ENCODE results near the gene MGARP. TPM values are rescaled to one million over a fixed set of nuclear protein-coding genes. Genes with fewer than 3 reads are reported as not detected.

Gene MGARP
- total and polyA plus RNA-seq, 9 of the 15 experiments (the other 6 are each of a cell fraction or from before 2014, with no cell fraction given), result 0.11 to 0.45 (median 0.23) TPM; not detected in 4

DNA sequence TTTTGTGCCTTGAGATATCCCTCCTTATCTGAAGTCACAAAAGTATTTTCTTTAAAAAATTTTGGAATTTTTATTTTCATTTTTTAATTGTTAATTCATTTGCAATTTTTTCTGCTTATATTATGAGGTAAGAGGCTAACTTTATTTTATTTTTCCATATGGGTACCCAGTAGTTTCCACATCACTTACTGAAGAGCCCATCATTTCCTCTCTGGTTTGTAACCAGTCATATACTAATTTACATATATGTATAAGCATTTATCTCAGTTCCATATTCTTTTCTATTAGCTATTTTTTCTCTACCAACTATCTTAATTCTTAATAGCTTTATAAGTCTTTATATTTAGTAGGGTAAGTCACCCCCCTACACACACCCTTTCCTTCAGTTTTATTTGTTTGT is 27.0 kb downstream of the MGARP start:
- no TSS peak for BruUV-seq (replicated peaks)
- H3K27ac ChIP-seq (ENCODE audit: extremely low read depth, low read depth, low read length), result no peak overlapping the region
- ATAC-seq (no peak), FAIRE-seq (no peak), DNase-seq (ENCODE audit: extremely low read depth in 1 of 4, low spot score in 3 of 4) (no peak)
- H3K4me1 ChIP-seq (replicated peaks in 1 of 2; ENCODE audit: control insufficient read depth in 2 of 2, insufficient read depth in 2 of 2, low read length in 2 of 2), result no peaks in the 10 kb centered on the region
- H3K9ac ChIP-seq (ENCODE audit: insufficient read depth in 1 of 2, low read depth in 2 of 2, low read length in 2 of 2), result no peak overlapping the region
- no peaks in the 10 kb centered on the region for H3K9me1 ChIP-seq (ENCODE audit: control insufficient read depth, insufficient read depth, low read length)
- POLR2A ChIA-PET, result no interaction called here
- CTCF ChIA-PET (ENCODE audit: low intra/inter-chr PET ratio), result no interaction called here
- H3K4me2 ChIP-seq (ENCODE audit: insufficient read depth, low read length), result no peak overlapping the region
- in situ Hi-C loops (cut with MboI), result no loop called here
- TF ChIP-seq SMARCA4 (IDR thresholded peaks at IDR 0.05), result no peak
- no peak for TF ChIP-seq ETV6 (IDR thresholded peaks at IDR 0.05; ENCODE audit: borderline replicate concordance in 1 of 2, low read depth in 2 of 2, low read length in 1 of 2)
- TF ChIP-seq ETV6 (CRISPR knock-in tag; IDR thresholded peaks at IDR 0.05; ENCODE audit: borderline replicate concordance), result no peak
- TF ChIP-seq HSF4 (CRISPR knock-in tag; IDR thresholded peaks at IDR 0.05; ENCODE audit: borderline replicate concordance), result no peak
- no peak for TF ChIP-seq EZH2 (IDR thresholded peaks at IDR 0.05; ENCODE audit: borderline replicate concordance, low read depth, low read length)
- TF ChIP-seq ARHGAP35 (IDR thresholded peaks at IDR 0.05; ENCODE audit: partially characterized antibody), result no peak
- no peak for TF ChIP-seq MYC (IDR thresholded peaks at IDR 0.05; ENCODE audit: low read depth, low read length)
- no peak for TF ChIP-seq MYC (CRISPR knock-in tag; IDR thresholded peaks at IDR 0.05; ENCODE audit: borderline replicate concordance, low read depth)
- no peak for TF ChIP-seq CHD4 (IDR thresholded peaks at IDR 0.05; ENCODE audit: insufficient read depth, insufficient replicate concordance, low read depth, low read length, poor library complexity, severe bottlenecking)
- TF ChIP-seq, protein P1, sequence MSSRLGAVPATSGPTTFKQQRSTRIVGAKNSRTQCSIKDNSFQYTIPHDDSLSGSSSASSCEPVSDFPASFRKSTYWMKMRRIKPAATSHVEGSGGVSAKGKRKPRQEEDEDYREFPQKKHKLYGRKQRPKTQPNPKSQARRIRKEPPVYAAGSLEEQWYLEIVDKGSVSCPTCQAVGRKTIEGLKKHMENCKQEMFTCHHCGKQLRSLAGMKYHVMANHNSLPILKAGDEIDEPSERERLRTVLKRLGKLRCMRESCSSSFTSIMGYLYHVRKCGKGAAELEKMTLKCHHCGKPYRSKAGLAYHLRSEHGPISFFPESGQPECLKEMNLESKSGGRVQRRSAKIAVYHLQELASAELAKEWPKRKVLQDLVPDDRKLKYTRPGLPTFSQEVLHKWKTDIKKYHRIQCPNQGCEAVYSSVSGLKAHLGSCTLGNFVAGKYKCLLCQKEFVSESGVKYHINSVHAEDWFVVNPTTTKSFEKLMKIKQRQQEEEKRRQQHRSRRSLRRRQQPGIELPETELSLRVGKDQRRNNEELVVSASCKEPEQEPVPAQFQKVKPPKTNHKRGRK (tag; IDR thresholded peaks at IDR 0.05), result no peak
- no peak for TF ChIP-seq KLF16 (IDR thresholded peaks at IDR 0.05)
- TF ChIP-seq EWSR1 (IDR thresholded peaks at IDR 0.05; ENCODE audit: borderline replicate concordance, low read depth, partially characterized antibody), result no peak
- no peak for TF ChIP-seq EP400 (IDR thresholded peaks at IDR 0.05)
- TF ChIP-seq, protein P2, sequence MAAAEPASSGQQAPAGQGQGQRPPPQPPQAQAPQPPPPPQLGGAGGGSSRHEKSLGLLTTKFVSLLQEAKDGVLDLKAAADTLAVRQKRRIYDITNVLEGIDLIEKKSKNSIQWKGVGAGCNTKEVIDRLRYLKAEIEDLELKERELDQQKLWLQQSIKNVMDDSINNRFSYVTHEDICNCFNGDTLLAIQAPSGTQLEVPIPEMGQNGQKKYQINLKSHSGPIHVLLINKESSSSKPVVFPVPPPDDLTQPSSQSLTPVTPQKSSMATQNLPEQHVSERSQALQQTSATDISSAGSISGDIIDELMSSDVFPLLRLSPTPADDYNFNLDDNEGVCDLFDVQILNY (CRISPR knock-in tag; IDR thresholded peaks at IDR 0.05), result no peak
- TF ChIP-seq ESRRA (IDR thresholded peaks at IDR 0.05; ENCODE audit: borderline replicate concordance, low read depth), result no peak
- no peak for TF ChIP-seq ZBTB1 (CRISPR knock-in tag; IDR thresholded peaks at IDR 0.05; ENCODE audit: borderline replicate concordance, low read depth)
- no peak overlapping the region for H3K4me3 ChIP-seq
- no peaks in the 10 kb centered on the region for H4K20me1 ChIP-seq (replicated peaks; ENCODE audit: control insufficient read depth, insufficient read depth, low read length)
- H2AFZ ChIP-seq (ENCODE audit: low read depth, low read length), result no peak overlapping the region
- no peaks in the 10 kb centered on the region for H3K36me3 ChIP-seq (ENCODE audit: control insufficient read depth, insufficient read depth, low read length)
- H3K27me3 ChIP-seq (ENCODE audit: control insufficient read depth in 2 of 2, insufficient read depth in 2 of 2, low read length in 2 of 2), result no peaks in the 10 kb centered on the region
- intact Hi-C loops (cut with micrococcal nuclease), result no loop called here
- no peaks in the 10 kb centered on the region for H3K9me3 ChIP-seq (replicated peaks; ENCODE audit: control insufficient read depth, insufficient read depth, low read depth, low read length)
- H3K79me2 ChIP-seq (ENCODE audit: control insufficient read depth, insufficient read depth, low read length), result no peaks in the 10 kb centered on the region

Measured in K562 (cell line).